HL-60 (cell line): ENCODE measurements around the gene PTPN3.

Source experiments
- GABPA ChIP-seq: IDR thresholded peaks from 2 replicates; pipeline ENCODE4 v1.6.1; 2012; ENCODE audit warnings: low read depth
- POLR2AphosphoS5 ChIP-seq: IDR thresholded peaks from 2 replicates; pipeline ENCODE4 v1.6.1; 2012; ENCODE audit warnings: low read depth
- REST ChIP-seq: IDR thresholded peaks from 2 replicates; pipeline ENCODE4 v1.6.1; 2012; ENCODE audit warnings: low read depth; ENCODE audit not compliant: insufficient replicate concordance
- TF ChIP-seq, protein P1 (sequence below): IDR thresholded peaks from one replicate; pipeline ENCODE4 v1.5.1; 2011; ENCODE audit warnings: low read length, control low read depth, inconsistent platforms; ENCODE audit not compliant: insufficient read depth

GRCh38 chr9:109423877-109424276, 74.2 kb downstream of the PTPN3 start:
- TF ChIP-seq, protein P1, sequence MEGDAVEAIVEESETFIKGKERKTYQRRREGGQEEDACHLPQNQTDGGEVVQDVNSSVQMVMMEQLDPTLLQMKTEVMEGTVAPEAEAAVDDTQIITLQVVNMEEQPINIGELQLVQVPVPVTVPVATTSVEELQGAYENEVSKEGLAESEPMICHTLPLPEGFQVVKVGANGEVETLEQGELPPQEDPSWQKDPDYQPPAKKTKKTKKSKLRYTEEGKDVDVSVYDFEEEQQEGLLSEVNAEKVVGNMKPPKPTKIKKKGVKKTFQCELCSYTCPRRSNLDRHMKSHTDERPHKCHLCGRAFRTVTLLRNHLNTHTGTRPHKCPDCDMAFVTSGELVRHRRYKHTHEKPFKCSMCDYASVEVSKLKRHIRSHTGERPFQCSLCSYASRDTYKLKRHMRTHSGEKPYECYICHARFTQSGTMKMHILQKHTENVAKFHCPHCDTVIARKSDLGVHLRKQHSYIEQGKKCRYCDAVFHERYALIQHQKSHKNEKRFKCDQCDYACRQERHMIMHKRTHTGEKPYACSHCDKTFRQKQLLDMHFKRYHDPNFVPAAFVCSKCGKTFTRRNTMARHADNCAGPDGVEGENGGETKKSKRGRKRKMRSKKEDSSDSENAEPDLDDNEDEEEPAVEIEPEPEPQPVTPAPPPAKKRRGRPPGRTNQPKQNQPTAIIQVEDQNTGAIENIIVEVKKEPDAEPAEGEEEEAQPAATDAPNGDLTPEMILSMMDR, result no peak
- no peak for TF ChIP-seq POLR2AphosphoS5
- no peak for TF ChIP-seq REST
- TF ChIP-seq GABPA, result no peak
